OCI-LY3 (cell line): ENCODE measurements around the gene CRIM1.

Experiments
- CTCF ChIP-seq: fragments of 200-600, 300-600 bp; sonication (generic); IDR thresholded peaks from 2 replicates; pipeline ENCODE4 v1.5.1; 2014; ENCODE audit warnings: antibody characterized with exemption, low read length, low read depth
- EZH2phosphoT487 ChIP-seq: fragments of 200-600 bp; shearing (Covaris generic); IDR thresholded peaks from 2 replicates; pipeline ENCODE4 v1.6.1; 2018; ENCODE audit warnings: antibody characterized with exemption, mixed run types, low read depth

GRCh38 chr2:36513661-36514060 is 158.1 kb downstream of the CRIM1 start:
- TF ChIP-seq CTCF: no peak
- no peak for TF ChIP-seq EZH2phosphoT487
